WTC11 (cell line): ENCODE results near the gene VIT. TPM values are rescaled to one million over a fixed set of nuclear protein-coding genes. Genes with fewer than 3 reads are reported as not detected.

Source experiments
- ATAC-seq: fragments of 200-7000 bp; cut with Tn5 transposase; 2 replicates; pipeline ENCODE4 v1.10.0; 2021; ENCODE audit warnings: mild to moderate bottlenecking, moderate library complexity
- CTCF ChIA-PET: fragments of 300-600 bp; sonication (Branson Sonifier 250); formaldehyde crosslinking; loops from one replicate; lab custom pipeline; 2021; ENCODE audit warnings: antibody characterized with exemption; lab: Charles Lee
- POLR2A ChIA-PET: fragments of 350-600 bp; sonication (Branson Sonifier 250); formaldehyde crosslinking; loops from one replicate; lab custom pipeline; 2021; ENCODE audit warnings: antibody characterized with exemption; lab: Charles Lee
- DNase-seq: peaks from one replicate; pipeline ENCODE4 v3.0.0; 2021; ENCODE audit warnings: low spot score
- H3K27ac Mint-ChIP-seq: 2 replicates; pipeline ENCODE4 v1.8.0; 2021; ENCODE audit warnings: mixed read lengths
- H3K27me3 Mint-ChIP-seq: 2 replicates; pipeline ENCODE4 v1.8.0; 2021; ENCODE audit warnings: low read depth, mild to moderate bottlenecking, moderate library complexity, mixed read lengths
- H3K36me3 Mint-ChIP-seq: 2 replicates; pipeline ENCODE4 v1.8.0; 2021; ENCODE audit warnings: mixed read lengths
- H3K4me1 Mint-ChIP-seq: 2 replicates; pipeline ENCODE4 v1.8.0; 2022; ENCODE audit warnings: mixed read lengths
- H3K4me3 Mint-ChIP-seq: 2 replicates; pipeline ENCODE4 v1.8.0; 2021; ENCODE audit warnings: mild to moderate bottlenecking, moderate library complexity, mixed read lengths
- H3K9me3 Mint-ChIP-seq: 2 replicates; pipeline ENCODE4 v1.8.0; 2021; ENCODE audit warnings: mixed read lengths
- ARID4B ChIP-seq: sonication (generic); formaldehyde crosslinking; IDR thresholded peaks from 2 replicates; pipeline ENCODE4 v1.8.0; 2023; ENCODE audit warnings: missing genetic modification reagents, mild to moderate bottlenecking, borderline replicate concordance
- GABPB1 ChIP-seq: sonication (generic); formaldehyde crosslinking; IDR thresholded peaks from 2 replicates; pipeline ENCODE4 v1.8.1; 2023; ENCODE audit warnings: mild to moderate bottlenecking, missing genetic modification reagents
- GTF2I ChIP-seq: fragments of 250-450 bp; sonication (Bioruptor Pico); conservative IDR thresholded peaks from 2 replicates; pipeline ENCODE4 v1.4.0; 2021; ENCODE audit warnings: mild to moderate bottlenecking
- MLX ChIP-seq: sonication (generic); formaldehyde crosslinking; IDR thresholded peaks from 2 replicates; pipeline ENCODE4 v1.8.1; 2023; ENCODE audit warnings: mild to moderate bottlenecking, missing genetic modification reagents, moderate library complexity
- MYBL2 ChIP-seq: sonication (generic); formaldehyde crosslinking; IDR thresholded peaks from 2 replicates; pipeline ENCODE4 v1.8.1; 2023; ENCODE audit warnings: mild to moderate bottlenecking, moderate library complexity, missing genetic modification reagents
- PREB ChIP-seq: sonication (generic); formaldehyde crosslinking; IDR thresholded peaks from 2 replicates; pipeline ENCODE4 v1.8.1; 2022; ENCODE audit warnings: mild to moderate bottlenecking, missing genetic modification reagents, moderate library complexity, borderline replicate concordance
- ZBTB21 ChIP-seq: sonication (generic); formaldehyde crosslinking; IDR thresholded peaks from 2 replicates; pipeline ENCODE4 v1.8.1; 2023; ENCODE audit warnings: mild to moderate bottlenecking, missing genetic modification reagents, borderline replicate concordance
- ZBTB43 ChIP-seq: sonication (generic); formaldehyde crosslinking; IDR thresholded peaks from 2 replicates; pipeline ENCODE4 v1.8.1; 2023; ENCODE audit warnings: mild to moderate bottlenecking, missing genetic modification reagents
- ZNF263 ChIP-seq: sonication (generic); formaldehyde crosslinking; IDR thresholded peaks from 2 replicates; pipeline ENCODE4 v1.8.1; 2022; ENCODE audit warnings: low read depth, mild to moderate bottlenecking, moderate library complexity, missing genetic modification reagents
- ZNF416 ChIP-seq: fragments of 250-450 bp; sonication (Bioruptor Pico); IDR thresholded peaks from 2 replicates; pipeline ENCODE4 v1.9.0; 2021; ENCODE audit warnings: mild to moderate bottlenecking, inconsistent platforms
- ZNF532 ChIP-seq: fragments of 250-450 bp; sonication (Bioruptor Pico); IDR thresholded peaks from 2 replicates; pipeline ENCODE4 v1.9.0; 2021; ENCODE audit warnings: mild to moderate bottlenecking, borderline replicate concordance
- total RNA-seq: library from RNA; stranded (reverse); gene quantifications from 3 replicates; pipeline ENCODE4 v1.2.3, GENCODE V29; 2021

The VIT gene
- total RNA-seq, 1 experiment from 2014 or later, result 0.46 TPM

- Mint-ChIP-seq H3K27me3 (peaks cover 3% of the 10 kb centered on the region; the same call in 1 of the 2 replicates), H3K27ac (no peak overlapping the region), H3K36me3 (peaks cover 19% of the 10 kb centered on the region), H3K4me1 (peaks cover 36% of the 10 kb centered on the region)
- CTCF ChIA-PET, result interaction anchor here (1.0 to 2.7 kb wide), 2 partner anchors 12 to 109 kb away, joined by 3 to 9 read pairs; no protein-coding TSS in a partner anchor
- POLR2A ChIA-PET, result no interaction called here
- no peak for DNase-seq
- TF ChIP-seq GABPB1 (no peak), ZNF532 (CRISPR knock-in tag) (no peak), ZBTB21 (CRISPR knock-in tag) (no peak), ZNF263 (CRISPR knock-in tag) (no peak), ZBTB43 (CRISPR knock-in tag) (no peak)
- TF ChIP-seq, all 79 proteins: peak for 0
- no peak overlapping the region for H3K4me3 Mint-ChIP-seq
- peaks cover 18% of the 10 kb centered on the region for H3K9me3 Mint-ChIP-seq
- ATAC-seq, result no peak
Observed at GRCh38 chr2:36675579-36676282, 20.8 kb upstream of the VIT start.

- peaks cover 3% of the 10 kb centered on the region; the same call in 1 of the 2 replicates for H3K27me3 Mint-ChIP-seq
- POLR2A ChIA-PET, result no interaction called here
- TF ChIP-seq GTF2I (CRISPR knock-in tag), result no peak
- TF ChIP-seq MYBL2 (CRISPR knock-in tag), result no peak
- H3K4me1 Mint-ChIP-seq, result peaks cover 35% of the 10 kb centered on the region
- DNase-seq, result no peak
- H3K36me3 Mint-ChIP-seq, result peaks cover 19% of the 10 kb centered on the region
- ATAC-seq, result no peak
- no peak overlapping the region for H3K27ac Mint-ChIP-seq
- CTCF ChIA-PET, result interaction anchor here (1.0 to 2.7 kb wide), 3 partner anchors 12 to 109 kb away, joined by 3 to 9 read pairs (median 9); no protein-coding TSS in a partner anchor
- no peak overlapping the region for H3K4me3 Mint-ChIP-seq
- peaks cover 19% of the 10 kb centered on the region for H3K9me3 Mint-ChIP-seq
Observed at GRCh38 chr2:36676364-36676763, 20.1 kb upstream of the VIT start.

GRCh38 chr2:36677386-36677785, 19.1 kb upstream of the VIT start:
- CTCF ChIA-PET, result interaction anchor here (1.9 to 2.7 kb wide), 2 partner anchors 13 to 93 kb away, joined by 9 read pairs; no protein-coding TSS in a partner anchor
- Mint-ChIP-seq H3K27me3 (peaks cover 3% of the 10 kb centered on the region; the same call in 1 of the 2 replicates), H3K9me3 (peaks cover 19% of the 10 kb centered on the region), H3K4me1 (peaks cover 29% of the 10 kb centered on the region), H3K27ac (no peak overlapping the region), H3K4me3 (no peak overlapping the region), H3K36me3 (peaks cover 19% of the 10 kb centered on the region)
- DNase-seq (no peak), ATAC-seq (no peak)
- POLR2A ChIA-PET, result no interaction called here
- no peak for TF ChIP-seq MLX
- no peak for TF ChIP-seq PREB (CRISPR knock-in tag)
- no peak for TF ChIP-seq ZNF416 (CRISPR knock-in tag)
- TF ChIP-seq ARID4B (CRISPR knock-in tag), result no peak
- TF ChIP-seq, all 79 proteins: peak for 0
